IMR-90 (cell line): Measurements from ENCODE around the gene IER3. TPM values are rescaled to one million over a fixed set of nuclear protein-coding genes. Genes with fewer than 3 reads are reported as not detected.

ENCODE experiments used
- MXI1 ChIP-seq: IDR thresholded peaks from 2 replicates; pipeline ENCODE4 v1.6.1; 2012; ENCODE audit warnings: low read depth, mild to moderate bottlenecking, low read length, moderate library complexity, borderline replicate concordance
- RAD21 ChIP-seq: IDR thresholded peaks from 2 replicates; pipeline ENCODE4 v1.6.1; 2012; ENCODE audit warnings: low read length, improper control_type of control experiment
- RCOR1 ChIP-seq: IDR thresholded peaks from 2 replicates; pipeline ENCODE4 v1.6.1; 2012; ENCODE audit warnings: mild to moderate bottlenecking, low read length, improper control_type of control experiment; ENCODE audit not compliant: insufficient replicate concordance
- polyA plus RNA-seq, 3 experiments: library from polyadenylated mRNA; depleted of rRNA; stranded (reverse); fragments of >200 nt; gene quantifications; 2 replicates each; pipeline ENCODE4 v1.2.3, GENCODE V29; 2012; ENCODE audit warnings: low replicate concordance in 1 of 3
- total RNA-seq: library from RNA; depleted of rRNA; stranded (reverse); fragments of >200 nt; gene quantifications from 2 replicates; pipeline ENCODE4 v1.2.3, GENCODE V29; 2012
- TF ChIP-seq, protein P1 (sequence below): fragments of 150-350 bp; IDR thresholded peaks from 2 replicates; pipeline ENCODE4 v1.6.1; 2016; ENCODE audit warnings: low read depth, mild to moderate bottlenecking, low read length, moderate library complexity, borderline replicate concordance

IER3 gene
- total and polyA plus RNA-seq, 2 of the 4 experiments (the other 2 are of a cell fraction) = 38.4 to 159 TPM

GRCh38 chr6:30769088-30769852 is 24.9 kb upstream of the IER3 start (continued):
- TF ChIP-seq RAD21 (peak; percentile 32), MXI1 (no peak), RCOR1 (no peak)
- TF ChIP-seq, protein P1, sequence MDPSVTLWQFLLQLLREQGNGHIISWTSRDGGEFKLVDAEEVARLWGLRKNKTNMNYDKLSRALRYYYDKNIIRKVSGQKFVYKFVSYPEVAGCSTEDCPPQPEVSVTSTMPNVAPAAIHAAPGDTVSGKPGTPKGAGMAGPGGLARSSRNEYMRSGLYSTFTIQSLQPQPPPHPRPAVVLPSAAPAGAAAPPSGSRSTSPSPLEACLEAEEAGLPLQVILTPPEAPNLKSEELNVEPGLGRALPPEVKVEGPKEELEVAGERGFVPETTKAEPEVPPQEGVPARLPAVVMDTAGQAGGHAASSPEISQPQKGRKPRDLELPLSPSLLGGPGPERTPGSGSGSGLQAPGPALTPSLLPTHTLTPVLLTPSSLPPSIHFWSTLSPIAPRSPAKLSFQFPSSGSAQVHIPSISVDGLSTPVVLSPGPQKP = no peak
